Measurements from ENCODE around the gene CHSY3.

GRCh38 chr5:129884322-129884721 is 19.9 kb upstream of the CHSY3 start:
- no peak for TF ChIP-seq EZH2phosphoT487 (IDR thresholded peaks at IDR 0.05; ENCODE audit: insufficient read depth, low read depth)
- TF ChIP-seq EZH2 (IDR thresholded peaks at IDR 0.05; ENCODE audit: insufficient read depth, poor library complexity, severe bottlenecking): no peak
